Tibial nerve (tissue), 4 donors: ENCODE results near the gene ARV1. TPM values are rescaled to one million over a fixed set of nuclear protein-coding genes. Genes with fewer than 3 reads are reported as not detected.
"Not testable (repeated sequence)": the region's sequence is repeated elsewhere in the genome, so short reads cannot be mapped to it uniquely, and the experiment has no call there.

Source experiments
- DNase-seq, 2 donors: peaks; one replicate each; pipeline ENCODE4 v3.0.0-alpha.2; 2019; ENCODE audit warnings: low spot score in 2 of 2
- H3K27ac ChIP-seq, 4 donors: fragments of 200-600 bp; sonication (generic) in 3 of 4; one replicate each; pipeline ENCODE4 v1.5.1; 2017 to 2019; ENCODE audit warnings: mild to moderate bottlenecking in 1 of 4
- H3K27me3 ChIP-seq, 2 donors: fragments of 200-600 bp; sonication (generic) in 1 of 2; one replicate each; pipeline versions ENCODE4 v1.5.1 to v1.6.0; 2017 to 2019
- H3K36me3 ChIP-seq, 3 donors: fragments of 200-600 bp; sonication (generic); one replicate each; pipeline ENCODE4 v1.5.1; 2018 to 2019
- H3K4me1 ChIP-seq, 4 donors: fragments of 200-600 bp; sonication (generic) in 3 of 4; one replicate each; pipeline ENCODE4 v1.5.1; 2017 to 2019
- H3K4me3 ChIP-seq, 4 donors: fragments of 200-600 bp; sonication (generic) in 3 of 4; one replicate each; pipeline ENCODE4 v1.5.1; 2017 to 2019; ENCODE audit warnings: mild to moderate bottlenecking in 1 of 4, moderate library complexity in 1 of 4
- H3K9me3 ChIP-seq, 4 donors: fragments of 200-600 bp; sonication (generic) in 3 of 4; one replicate each; pipeline ENCODE4 v1.5.1; 2017 to 2019
- CTCF ChIP-seq, 5 experiments: fragments of 200-600 bp in 3 of 5; fragments of 450-650 bp in 2 of 5; sonication (generic) in 3 of 5; IDR thresholded peaks; one replicate each; pipeline ENCODE4 v1.5.1; 2016 to 2019; ENCODE audit warnings: antibody characterized with exemption in 5 of 5, mild to moderate bottlenecking in 3 of 5, moderate library complexity in 2 of 5
- EP300 ChIP-seq, 2 donors: sonication (generic); formaldehyde crosslinking; IDR thresholded peaks; one replicate each; pipeline ENCODE4 v1.6.1; 2017; ENCODE audit warnings: antibody characterized with exemption in 2 of 2, mild to moderate bottlenecking in 1 of 2
- POLR2A ChIP-seq, 2 donors: fragments of 450-650 bp; IDR thresholded peaks; one replicate each; pipeline ENCODE4 v1.6.1; 2017; ENCODE audit warnings: antibody characterized with exemption in 2 of 2, mild to moderate bottlenecking in 2 of 2, moderate library complexity in 2 of 2
- WGBS, 2 donors: methylation state at CpG; one replicate each; pipeline ENCODE4 v1.1.5; 2018; 5-methylcytosine and 5-hydroxymethylcytosine counted together
- total RNA-seq, 4 donors: library from RNA; depleted of rRNA; stranded (reverse); fragments of >200 nt; gene quantifications; one replicate each; pipeline ENCODE4 v1.1.0, GENCODE V29; 2016

The ARV1 gene
- total RNA-seq, 4 donors from 2014 or later, result 11.6 to 25.3 (median 14.6) TPM

- Histone ChIP-seq H3K27me3 (no peaks in the 10 kb centered on the region), H3K27ac (no peak overlapping the region), H3K36me3 (peaks cover 0 to 16% (median 0%) of the 10 kb centered on the region in 3 donors), H3K4me3 (no peak overlapping the region), H3K4me1 (no peaks in the 10 kb centered on the region), H3K9me3 (no peaks in the 10 kb centered on the region)
- 77 to 83% methylated on average over 9 of the region's 9 CpGs for WGBS, 2 donors
- no peak for DNase-seq
- TF ChIP-seq POLR2A (IDR thresholded peaks at IDR 0.05) (no peak), EP300 (IDR thresholded peaks at IDR 0.05) (no peak), CTCF (IDR thresholded peaks at IDR 0.05) (no peak)
These were observed 44.3 kb downstream of the ARV1 start for GRCh38 chr1:231023150-231023549.

- no peak for DNase-seq
- 69 to 75% methylated on average over 6 of the region's 6 CpGs for WGBS, 2 donors
- TF ChIP-seq POLR2A (IDR thresholded peaks at IDR 0.05), result no peak
- no peak for TF ChIP-seq EP300 (IDR thresholded peaks at IDR 0.05)
- TF ChIP-seq CTCF (IDR thresholded peaks at IDR 0.05), result no peak
- H3K4me1 ChIP-seq, result no peaks in the 10 kb centered on the region
- no peaks in the 10 kb centered on the region for H3K27me3 ChIP-seq
- H3K9me3 ChIP-seq, result no peaks in the 10 kb centered on the region
- H3K27ac ChIP-seq, result no peak overlapping the region
- H3K36me3 ChIP-seq, result no peaks in the 10 kb centered on the region
- no peak overlapping the region for H3K4me3 ChIP-seq
These were observed 47.7 kb downstream of the ARV1 start for GRCh38 chr1:231026576-231026975.

GRCh38 chr1:231027136-231027925 lies 48.4 kb downstream of the ARV1 start:
- H3K4me1 ChIP-seq, result no peaks in the 10 kb centered on the region
- H3K36me3 ChIP-seq, result no peaks in the 10 kb centered on the region
- H3K9me3 ChIP-seq, result no peaks in the 10 kb centered on the region
- 82 to 88% methylated on average over 23 of the region's 23 CpGs for WGBS, 2 donors
- no peak overlapping the region for H3K4me3 ChIP-seq
- H3K27me3 ChIP-seq, result no peaks in the 10 kb centered on the region
- DNase-seq, result no peak
- TF ChIP-seq CTCF (IDR thresholded peaks at IDR 0.05), result no peak
- TF ChIP-seq EP300 (IDR thresholded peaks at IDR 0.05), result no peak
- TF ChIP-seq POLR2A (IDR thresholded peaks at IDR 0.05), result no peak
- H3K27ac ChIP-seq, result no peak overlapping the region

GRCh38 chr1:231027971-231028370 lies 49.1 kb downstream of the ARV1 start:
- no peak for DNase-seq
- TF ChIP-seq CTCF (IDR thresholded peaks at IDR 0.05) (no peak), EP300 (IDR thresholded peaks at IDR 0.05) (no peak), POLR2A (IDR thresholded peaks at IDR 0.05) (no peak)
- Histone ChIP-seq H3K9me3 (no peaks in the 10 kb centered on the region), H3K4me3 (no peak overlapping the region), H3K27ac (no peak overlapping the region), H3K4me1 (no peaks in the 10 kb centered on the region), H3K27me3 (no peaks in the 10 kb centered on the region), H3K36me3 (no peaks in the 10 kb centered on the region)
- 89 to 96% methylated on average over 5 of the region's 10 CpGs for WGBS, 2 donors

- Histone ChIP-seq H3K9me3 (no peaks in the 10 kb centered on the region), H3K4me3 (no peak overlapping the region), H3K27me3 (no peaks in the 10 kb centered on the region), H3K27ac (no peak overlapping the region), H3K36me3 (no peaks in the 10 kb centered on the region), H3K4me1 (no peaks in the 10 kb centered on the region)
- TF ChIP-seq EP300 (IDR thresholded peaks at IDR 0.05) (no peak), POLR2A (IDR thresholded peaks at IDR 0.05) (no peak), CTCF (IDR thresholded peaks at IDR 0.05) (no peak)
- no peak for DNase-seq
- WGBS, 2 donors, result 55 to 69% methylated on average over 7 of the region's 7 CpGs
These were observed 49.8 kb downstream of the ARV1 start for GRCh38 chr1:231028682-231029081.

DNA sequence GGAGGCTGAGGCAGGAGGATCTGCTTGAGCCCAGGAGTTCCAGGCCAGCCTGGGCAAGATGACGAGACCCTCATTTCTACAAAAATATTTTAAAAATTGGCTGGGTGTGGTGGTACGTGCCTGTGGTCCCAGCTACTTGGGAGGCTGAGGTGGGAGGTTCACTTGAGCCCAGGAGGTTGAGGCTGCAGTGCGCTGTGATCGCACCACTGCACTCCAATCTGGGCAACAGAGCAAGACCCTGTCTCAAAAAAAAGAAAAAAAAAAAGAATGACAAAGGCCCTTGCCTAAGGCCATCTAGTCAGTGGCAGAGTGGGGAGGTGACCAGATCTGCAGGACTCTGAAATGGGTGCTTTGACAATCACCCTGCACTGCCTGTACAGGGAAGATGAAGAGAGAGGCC lies 50.4 kb downstream of the ARV1 start:
- not testable (repeated sequence) for DNase-seq, H3K27me3 ChIP-seq, H3K36me3 ChIP-seq, H3K9me3 ChIP-seq, H3K27ac ChIP-seq, H3K4me1 ChIP-seq, H3K4me3 ChIP-seq
- 95 to 98% methylated on average over 4 of the region's 4 CpGs for WGBS, 2 donors
